LoVo (cell line): ENCODE data around the gene HSP90AA1.
A peak's percentile ranks its signal among the peaks of the same experiment; 100 is the strongest.
"Not testable (repeated sequence)": the region's sequence is repeated elsewhere in the genome, so short reads cannot be mapped to it uniquely, and the experiment has no call there.

ENCODE experiments used
- DNase-seq: peaks from one replicate; pipeline ENCODE4 v3.0.0-alpha.2; 2016; ENCODE audit warnings: low spot score

HSP90AA1 gene

GRCh38 chr14:102086972-102087761 is at the start of gene HSP90AA1:
Gene HSP90AA1 (minus strand): TSS chr14:102087044. CDS start chr14:102086378, 666 bp downstream.
- peak; percentile 96 for DNase-seq

DNA sequence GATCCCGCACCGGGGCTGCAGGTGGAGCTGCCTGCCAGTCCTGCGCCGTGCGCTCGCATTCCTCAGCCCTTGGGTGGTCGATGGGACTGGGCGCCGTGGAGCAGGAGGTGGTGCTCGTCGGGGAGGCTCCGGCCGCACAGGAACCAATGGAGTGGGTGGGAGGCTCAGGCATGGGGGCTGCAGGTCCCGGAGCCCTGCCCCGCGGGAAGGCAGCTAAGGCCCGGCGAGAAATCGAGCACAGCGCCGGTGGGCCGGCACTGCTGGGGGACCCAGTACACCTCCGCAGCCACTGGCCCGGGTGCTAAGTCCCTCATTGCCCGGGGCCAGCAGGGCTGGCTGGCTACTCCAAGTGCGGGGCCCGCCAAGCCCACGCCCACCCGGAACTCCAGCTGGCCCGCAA is 48.6 kb upstream of the HSP90AA1 start:
- DNase-seq = not testable (repeated sequence)

GRCh38 chr14:102134719-102135118 is 47.9 kb upstream of the HSP90AA1 start:
- not testable (repeated sequence) for DNase-seq

DNA sequence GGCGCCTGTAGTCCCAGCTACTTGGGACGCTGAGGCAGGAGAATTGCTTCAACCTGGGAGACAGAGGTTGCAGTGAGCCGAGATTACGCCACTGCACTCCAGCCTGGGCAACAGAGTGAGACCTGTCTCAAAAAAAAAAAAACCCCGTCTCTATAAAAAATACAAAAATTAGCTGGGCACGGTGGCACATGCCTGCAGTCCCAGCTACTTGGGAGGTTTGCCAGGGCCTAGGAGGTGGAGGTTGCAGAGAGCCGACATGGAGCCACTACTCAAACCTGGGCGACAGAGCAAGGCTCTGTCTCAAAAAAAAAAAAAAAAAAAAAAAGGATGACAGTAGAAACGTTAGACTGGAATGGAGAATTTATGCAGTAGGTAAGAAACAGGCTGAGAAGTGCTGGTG is 47.2 kb upstream of the HSP90AA1 start:
- DNase-seq = not testable (repeated sequence)

DNA sequence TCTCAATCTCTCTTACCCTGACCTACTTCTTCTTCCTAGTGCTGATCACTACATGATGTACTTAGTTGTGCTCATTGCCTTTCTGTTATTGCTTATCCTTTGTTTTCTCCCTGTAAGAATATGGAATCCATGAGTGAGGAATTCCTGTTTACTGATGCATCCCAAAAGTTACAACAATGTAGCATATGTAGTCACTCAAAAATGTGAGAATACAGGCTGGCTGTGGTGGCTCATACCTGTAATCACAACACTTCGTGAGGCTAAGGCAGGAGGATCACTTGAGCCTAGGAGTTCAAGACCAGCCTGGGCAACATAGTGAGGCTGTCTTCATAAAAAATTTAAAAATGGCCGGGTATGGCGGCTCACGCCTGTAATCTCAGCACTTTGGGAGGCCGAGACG is 44.9 kb upstream of the HSP90AA1 start:
- DNase-seq = no peak

GRCh38 chr14:102126807-102127455 is 40.1 kb upstream of the HSP90AA1 start:
- no peak for DNase-seq

DNA sequence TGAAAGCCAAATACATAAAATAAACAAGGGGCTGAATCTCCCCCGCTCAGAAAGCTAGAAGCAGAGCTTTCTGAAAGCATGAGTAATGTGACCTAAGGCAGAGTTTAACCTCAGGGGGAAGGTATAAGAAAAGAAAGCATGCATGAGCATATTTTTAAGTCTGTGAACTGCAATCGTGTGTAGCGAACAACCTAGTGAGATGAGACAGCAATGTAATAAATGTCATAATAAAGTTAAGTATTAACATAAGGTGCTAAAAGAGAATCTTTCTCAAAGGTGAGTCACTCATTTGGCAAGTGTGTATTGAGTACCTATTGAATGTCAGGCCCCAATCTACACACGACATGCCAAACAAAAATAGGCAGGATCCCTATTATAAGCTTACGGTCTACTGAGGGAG is 38.7 kb upstream of the HSP90AA1 start:
- peak; percentile 47 for DNase-seq

GRCh38 chr14:102124419-102124818 is 37.6 kb upstream of the HSP90AA1 start:
- no peak for DNase-seq

DNA sequence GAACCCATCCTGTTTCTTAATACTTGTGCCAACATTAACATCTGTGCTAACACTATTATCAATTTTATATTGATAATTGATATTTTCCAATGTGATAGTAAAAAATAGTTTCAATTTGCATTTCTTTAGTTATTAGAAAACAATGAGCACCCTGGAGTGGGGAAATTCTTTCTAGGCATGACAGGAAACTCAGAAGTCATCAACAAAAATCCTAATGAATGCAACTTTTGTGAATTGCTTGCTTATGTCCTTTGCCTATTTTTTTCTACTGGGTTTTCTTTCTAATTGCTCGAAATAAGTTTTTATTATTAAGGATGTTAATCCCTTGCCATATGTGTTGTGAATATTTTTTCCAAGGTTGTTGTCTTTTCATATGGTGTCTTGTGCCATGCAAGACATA is 34.7 kb upstream of the HSP90AA1 start:
- no peak for DNase-seq

- DNase-seq = no peak
Measured at GRCh38 chr14:102120888-102121287, 34.0 kb upstream of the HSP90AA1 start.

- no peak for DNase-seq
Measured at GRCh38 chr14:102117852-102118251, 31.0 kb upstream of the HSP90AA1 start.

GRCh38 chr14:102116361-102117180 is 29.7 kb upstream of the HSP90AA1 start:
- no peak for DNase-seq

- no peak for DNase-seq
Measured at GRCh38 chr14:102111101-102111500, 24.3 kb upstream of the HSP90AA1 start.

DNA sequence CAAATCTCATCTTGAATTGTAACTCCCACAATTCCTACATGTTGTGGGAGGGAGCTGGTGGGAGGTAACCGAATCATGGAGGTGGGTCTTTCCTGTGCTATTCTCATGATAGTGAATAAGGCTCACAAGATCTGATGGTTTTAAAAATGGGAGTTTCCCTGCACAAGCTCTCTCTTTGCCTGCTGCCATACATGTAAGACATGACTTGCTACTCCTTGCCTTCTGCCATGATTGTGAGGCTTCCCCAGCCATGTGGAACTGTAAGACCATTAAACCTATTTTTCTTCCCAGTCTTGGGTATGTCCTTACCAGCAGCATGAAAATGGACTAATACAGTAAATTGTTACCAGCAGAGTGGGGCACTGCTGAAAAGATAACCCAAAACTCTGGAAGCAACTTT is 22.5 kb upstream of the HSP90AA1 start:
- not testable (repeated sequence) for DNase-seq

GRCh38 chr14:102105369-102105768 is 18.5 kb upstream of the HSP90AA1 start:
- DNase-seq = no peak

DNA sequence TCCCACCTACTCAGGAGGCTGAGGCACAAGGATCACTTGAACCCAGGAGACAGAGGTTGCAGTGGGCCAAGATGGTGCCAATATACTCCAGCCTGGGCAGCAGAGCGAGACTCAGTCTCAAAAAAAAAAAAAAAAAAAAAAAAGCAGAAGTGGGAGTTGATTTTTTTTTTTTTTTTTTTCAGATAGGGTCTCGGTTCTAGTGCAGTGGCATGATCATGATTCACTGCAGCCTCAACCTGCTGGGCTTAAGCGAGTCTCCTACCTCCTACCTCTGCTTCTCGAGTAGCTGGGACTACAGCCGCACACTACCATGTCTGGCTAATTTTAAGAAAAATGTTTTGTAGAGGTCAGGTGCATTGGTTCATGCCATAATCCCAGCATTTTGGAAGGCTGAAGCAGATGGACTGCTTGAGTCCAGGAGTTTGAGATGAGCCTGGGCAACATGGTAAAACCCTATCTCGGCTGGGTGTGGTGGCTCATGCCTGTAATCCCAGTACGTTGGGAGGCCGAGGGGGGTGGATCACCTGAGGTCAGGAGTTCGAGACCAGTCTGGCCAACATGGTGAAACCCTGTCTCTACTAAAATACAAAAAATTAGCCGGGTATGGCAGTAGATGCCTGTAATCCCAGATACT is 16.3 kb upstream of the HSP90AA1 start:
- DNase-seq = no peak

- no peak for DNase-seq
Measured at GRCh38 chr14:102097441-102098135, 10.7 kb upstream of the HSP90AA1 start.

DNA sequence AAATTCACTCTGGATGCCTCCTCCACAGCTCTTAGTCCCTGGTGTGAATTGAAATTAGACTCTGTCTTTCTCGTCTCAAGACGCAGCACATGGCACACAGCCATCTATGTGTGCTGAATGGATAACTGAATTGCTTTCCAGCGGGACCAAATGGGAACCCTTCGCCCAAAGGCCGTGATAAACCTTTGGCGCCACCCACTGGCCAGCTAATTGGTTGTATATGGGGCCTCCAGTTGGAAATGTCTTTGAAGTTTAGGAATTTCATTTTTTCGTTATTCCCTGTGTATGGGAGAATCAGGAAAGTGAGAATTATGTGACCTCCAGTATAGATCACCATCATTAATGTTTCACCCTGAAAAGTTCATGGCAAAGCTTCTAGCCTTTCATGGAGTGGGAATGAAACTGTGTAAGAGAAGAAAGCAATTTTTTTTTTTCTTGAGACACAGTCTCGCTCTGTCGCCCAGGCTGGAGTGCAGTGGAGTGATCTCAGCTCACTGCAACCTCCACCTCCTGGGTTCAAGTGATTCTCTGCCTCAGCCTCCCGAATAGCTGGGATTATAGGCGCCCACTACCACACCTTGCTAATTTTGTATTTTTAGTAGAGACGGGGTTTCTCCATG is 9.8 kb upstream of the HSP90AA1 start:
- peak; percentile 68 for DNase-seq

DNA sequence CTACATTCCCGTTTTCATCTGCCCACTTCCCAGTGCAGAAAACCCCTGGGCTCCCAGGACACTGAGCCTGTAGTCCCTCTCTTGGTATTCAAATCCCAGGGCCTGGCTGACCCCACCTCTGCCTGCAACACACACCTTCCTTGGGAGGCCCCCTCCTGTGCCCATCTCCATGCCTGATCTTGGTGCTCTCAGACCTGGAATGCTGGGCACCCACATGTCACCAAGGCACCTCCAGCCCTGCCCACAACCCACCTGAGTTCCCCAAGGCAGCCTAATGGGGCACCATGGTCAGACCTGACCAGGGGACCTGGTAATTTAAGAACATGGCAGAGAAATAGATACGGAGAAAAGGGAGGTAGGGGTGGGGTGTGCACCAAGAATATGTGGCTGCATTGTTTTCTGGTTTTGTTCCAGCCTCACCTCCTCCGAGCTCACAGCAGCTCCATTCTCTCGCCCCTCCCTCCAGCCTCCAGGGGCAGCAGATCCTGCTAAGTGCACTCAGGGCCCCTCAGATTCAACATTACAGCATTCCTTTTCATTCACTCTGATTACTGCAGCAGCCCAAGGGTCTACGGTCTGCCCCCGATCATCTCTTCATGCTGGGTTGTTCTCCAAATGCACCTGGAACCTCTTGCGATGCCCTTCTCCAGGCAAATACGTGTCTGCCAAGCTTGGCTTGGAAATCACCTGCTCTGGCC is 9.2 kb upstream of the HSP90AA1 start:
- no peak for DNase-seq

GRCh38 chr14:102095231-102095870 is 8.5 kb upstream of the HSP90AA1 start:
- no peak for DNase-seq
